ENCODE measurements around the gene SFTPD. TPM values are rescaled to one million over a fixed set of nuclear protein-coding genes. Genes with fewer than 3 reads are reported as not detected.
"Not testable (repeated sequence)": the region's sequence is repeated elsewhere in the genome, so short reads cannot be mapped to it uniquely, and the experiment has no call there.

Gene SFTPD
- total RNA-seq, 1 experiment from 2014 or later: 0.24 TPM

DNA sequence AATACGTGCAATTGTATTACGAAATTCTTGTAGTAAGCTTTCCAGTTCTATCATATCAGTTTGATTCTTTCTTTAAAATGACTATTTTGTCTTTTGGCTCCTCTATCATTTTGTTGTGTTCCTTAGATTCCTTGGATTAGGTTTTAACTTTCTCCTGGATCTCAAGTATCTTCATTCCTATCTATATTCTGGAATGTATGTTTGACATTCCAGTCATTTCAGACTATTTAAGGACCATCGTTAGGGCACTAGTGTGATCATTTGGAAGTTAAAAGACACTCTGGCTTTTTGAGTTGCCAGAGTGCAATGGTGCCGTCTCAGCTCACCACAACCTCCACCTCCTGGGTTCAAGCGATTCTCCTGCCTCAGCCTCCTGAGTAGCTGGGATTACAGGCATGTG lies 45.7 kb upstream of the SFTPD start:
- H4K20me1 ChIP-seq (ENCODE audit: control insufficient read depth, insufficient read depth, insufficient read length): no peaks in the 10 kb centered on the region
- 0 out of 4 replicates have a peak, but pooled peaks cover 0 to 2% of the 10 kb centered on the region in 2 experiments for H3K4me1 Mint-ChIP-seq
- WGBS (ENCODE audit: extremely low coverage, insufficient read length, low lambda C conversion rate): no CpG with 5 or more reads among the region's 5 CpGs
- no peak overlapping the region for H4K91ac ChIP-seq (ENCODE audit: insufficient read length, low read depth, low read length)
- H3K4ac ChIP-seq (ENCODE audit: low read depth, low read length): no peak overlapping the region
- H3K23me2 ChIP-seq (ENCODE audit: insufficient read length, low read depth, low read length, poor library complexity, severe bottlenecking): no peaks in the 10 kb centered on the region
- no peak overlapping the region for H3K4me2 ChIP-seq (ENCODE audit: insufficient read depth, insufficient read length, low read length)
- no peak overlapping the region for H2AK5ac ChIP-seq (ENCODE audit: insufficient read length, low read length)
- no peaks in the 10 kb centered on the region for H3K9me3 ChIP-seq (ENCODE audit: control insufficient read depth, low read depth, low read length)
- no peak overlapping the region for H2BK120ac ChIP-seq (ENCODE audit: low read depth, low read length, poor library complexity, severe bottlenecking)
- H3K23ac ChIP-seq (ENCODE audit: insufficient read length, low read depth, low read length): no peak overlapping the region
- no peak overlapping the region for H2BK20ac ChIP-seq (ENCODE audit: low read depth, low read length, poor library complexity, severe bottlenecking)
- H2BK12ac ChIP-seq (ENCODE audit: insufficient read length, low read depth, low read length): no peak overlapping the region
- no peak for DNase-seq
- peaks cover 0 to 8% (median 3%) of the 10 kb centered on the region in 3 experiments; a peak in 3 of 7 replicates for H3K36me3 Mint-ChIP-seq (ENCODE audit: insufficient read depth in 1 of 3, low read depth in 3 of 3)
- no peaks in the 10 kb centered on the region for H3K4me1 ChIP-seq (ENCODE audit: insufficient read depth, low read length)
- no peak overlapping the region for H3K14ac ChIP-seq (ENCODE audit: insufficient read depth, low read length)
- no peak overlapping the region for H2AFZ ChIP-seq (ENCODE audit: low read length)
- no peak overlapping the region for H3T11ph ChIP-seq (ENCODE audit: low read length)
- no peak overlapping the region for H2BK15ac ChIP-seq (ENCODE audit: low read depth, low read length)
- H3K18ac ChIP-seq (ENCODE audit: insufficient read length, low read depth, low read length): no peak overlapping the region
- peaks cover 5% of the 10 kb centered on the region for H3K27me3 Mint-ChIP-seq (ENCODE audit: low read depth)
- H3K9ac ChIP-seq (ENCODE audit: extremely low read depth, insufficient read length, low read length): no peak overlapping the region
- no peaks in the 10 kb centered on the region for H3K27me3 ChIP-seq (ENCODE audit: insufficient read depth, low read length)
- H3K27ac Mint-ChIP-seq: no peak overlapping the region
- no peak overlapping the region for H3K4me3 Mint-ChIP-seq
- TF ChIP-seq CTCF (conservative IDR thresholded peaks at IDR 0.05): no peak
- peaks cover 13% of the 10 kb centered on the region in 2 experiments for H3K9me3 Mint-ChIP-seq
- H2BK5ac ChIP-seq (ENCODE audit: insufficient read length, low read length): no peak overlapping the region
- no peaks in the 10 kb centered on the region for H3K79me1 ChIP-seq (ENCODE audit: insufficient read depth, low read depth, low read length, poor library complexity, severe bottlenecking)
- H4K8ac ChIP-seq (replicated peaks; ENCODE audit: insufficient read length, low read depth, low read length): no peak overlapping the region
- H3K27ac ChIP-seq (ENCODE audit: insufficient read length, low read depth, low read length): no peak overlapping the region
- no peak overlapping the region for H3K56ac ChIP-seq (ENCODE audit: insufficient read length, low read depth, low read length)
- H3K79me2 ChIP-seq (ENCODE audit: insufficient read depth, low read length): no peaks in the 10 kb centered on the region
- H4K5ac ChIP-seq (ENCODE audit: insufficient read length, low read depth, low read length): no peak overlapping the region

DNA sequence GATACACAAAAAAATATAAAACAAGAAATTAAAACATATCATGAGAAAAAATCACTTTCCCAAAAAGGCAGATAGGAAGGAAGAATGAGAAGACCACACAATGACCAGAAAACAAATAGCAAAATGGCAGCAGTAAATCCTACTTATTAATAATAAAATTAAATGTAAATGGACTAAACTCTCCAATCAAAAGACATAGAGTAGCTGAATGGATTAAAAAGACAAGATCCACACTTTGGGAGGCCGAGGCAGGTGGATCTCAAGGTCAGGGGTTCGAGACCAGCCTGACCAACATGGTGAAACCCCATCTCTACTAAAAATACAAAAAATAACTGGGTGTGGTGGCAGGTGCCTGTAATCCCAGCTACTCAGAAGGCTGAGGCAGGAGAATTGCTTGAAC lies 39.3 kb upstream of the SFTPD start:
- Mint-ChIP-seq H3K27me3 (ENCODE audit: low read depth) (peaks cover 46% of the 10 kb centered on the region), H3K9me3 (peaks cover 16 to 17% of the 10 kb centered on the region in 2 experiments)
- H4K20me1 ChIP-seq (ENCODE audit: control insufficient read depth, insufficient read depth, insufficient read length); H2BK120ac ChIP-seq (ENCODE audit: low read depth, low read length, poor library complexity, severe bottlenecking); H3K14ac ChIP-seq (ENCODE audit: insufficient read depth, low read length); H3K79me2 ChIP-seq (ENCODE audit: insufficient read depth, low read length); H2AFZ ChIP-seq (ENCODE audit: low read length); DNase-seq; H2BK20ac ChIP-seq (ENCODE audit: low read depth, low read length, poor library complexity, severe bottlenecking); H2BK5ac ChIP-seq (ENCODE audit: insufficient read length, low read length); H3K4ac ChIP-seq (ENCODE audit: low read depth, low read length); H3K4me1 ChIP-seq (ENCODE audit: insufficient read depth, low read length); H4K91ac ChIP-seq (ENCODE audit: insufficient read length, low read depth, low read length); H3T11ph ChIP-seq (ENCODE audit: low read length); H3K27ac ChIP-seq (ENCODE audit: insufficient read length, low read depth, low read length); H2AK5ac ChIP-seq (ENCODE audit: insufficient read length, low read length); H3K27ac Mint-ChIP-seq; H3K4me1 Mint-ChIP-seq; H4K5ac ChIP-seq (ENCODE audit: insufficient read length, low read depth, low read length); H3K79me1 ChIP-seq (ENCODE audit: insufficient read depth, low read depth, low read length, poor library complexity, severe bottlenecking); H3K27me3 ChIP-seq (ENCODE audit: insufficient read depth, low read length); H3K9me3 ChIP-seq (ENCODE audit: control insufficient read depth, low read depth, low read length); H3K4me2 ChIP-seq (ENCODE audit: insufficient read depth, insufficient read length, low read length); H4K8ac ChIP-seq (replicated peaks; ENCODE audit: insufficient read length, low read depth, low read length); H3K36me3 Mint-ChIP-seq (ENCODE audit: insufficient read depth in 1 of 3, low read depth in 3 of 3); H3K56ac ChIP-seq (ENCODE audit: insufficient read length, low read depth, low read length); H2BK15ac ChIP-seq (ENCODE audit: low read depth, low read length); H3K23me2 ChIP-seq (ENCODE audit: insufficient read length, low read depth, low read length, poor library complexity, severe bottlenecking); H2BK12ac ChIP-seq (ENCODE audit: insufficient read length, low read depth, low read length); H3K18ac ChIP-seq (ENCODE audit: insufficient read length, low read depth, low read length); H3K23ac ChIP-seq (ENCODE audit: insufficient read length, low read depth, low read length); H3K4me3 Mint-ChIP-seq; H3K9ac ChIP-seq (ENCODE audit: extremely low read depth, insufficient read length, low read length): not testable (repeated sequence)
- WGBS (ENCODE audit: extremely low coverage, insufficient read length, low lambda C conversion rate): no CpG with 5 or more reads among the region's 2 CpGs
